HL-60 (cell line): ENCODE data around the gene NOS3.

ENCODE experiments used
- DNase-seq, 2 experiments: peaks; one replicate each; pipeline ENCODE4 v3.0.0-alpha.2; 2010 to 2020; ENCODE audit warnings: low read depth in 1 of 2, low spot score in 1 of 2
- H3K27ac ChIP-seq: fragments of 250-450 bp; sonication (Bioruptor Pico); replicated peaks from 2 replicates; pipeline ENCODE4 v1.5.1; 2020; ENCODE audit warnings: mild to moderate bottlenecking, moderate library complexity
- H3K27me3 ChIP-seq: fragments of 250-450 bp; sonication (Bioruptor Pico); 2 replicates; pipeline ENCODE4 v1.5.1; 2021; ENCODE audit warnings: mild to moderate bottlenecking, moderate library complexity; ENCODE audit not compliant: insufficient read depth, poor library complexity, severe bottlenecking
- H3K4me3 ChIP-seq: replicated peaks from 2 replicates; pipeline ENCODE4 v1.5.1; 2011; ENCODE audit warnings: mild to moderate bottlenecking, control low read depth, low read length; ENCODE audit not compliant: insufficient read depth
- CTCF ChIP-seq: IDR thresholded peaks from one replicate; pipeline ENCODE4 v1.5.1; 2011; ENCODE audit warnings: low read length, control low read depth, inconsistent platforms; ENCODE audit not compliant: insufficient read depth
- GABPA ChIP-seq: IDR thresholded peaks from 2 replicates; pipeline ENCODE4 v1.6.1; 2012; ENCODE audit warnings: low read depth
- POLR2AphosphoS5 ChIP-seq: IDR thresholded peaks from 2 replicates; pipeline ENCODE4 v1.6.1; 2012; ENCODE audit warnings: low read depth
- REST ChIP-seq: IDR thresholded peaks from 2 replicates; pipeline ENCODE4 v1.6.1; 2012; ENCODE audit warnings: low read depth; ENCODE audit not compliant: insufficient replicate concordance
- SPI1 ChIP-seq: IDR thresholded peaks from 2 replicates; pipeline ENCODE4 v1.6.1; 2012; ENCODE audit warnings: low read depth, mild to moderate bottlenecking, borderline replicate concordance

NOS3 gene

GRCh38 chr7:150963707-150964559, 26.9 kb upstream of the NOS3 start:
- Histone ChIP-seq H3K27ac (no peak overlapping the region), H3K4me3 (no peak overlapping the region), H3K27me3 (peaks cover 24% of the 10 kb centered on the region)
- DNase-seq, result no peak
- no peak for TF ChIP-seq CTCF
- no peak for TF ChIP-seq SPI1
- TF ChIP-seq POLR2AphosphoS5, result no peak
- no peak for TF ChIP-seq REST
- no peak for TF ChIP-seq GABPA

GRCh38 chr7:150964593-150965111, 26.2 kb upstream of the NOS3 start:
- TF ChIP-seq SPI1, result no peak
- no peak for TF ChIP-seq GABPA
- no peak for TF ChIP-seq REST
- no peak for TF ChIP-seq CTCF
- no peak for TF ChIP-seq POLR2AphosphoS5
- DNase-seq, result no peak
- no peak overlapping the region for H3K4me3 ChIP-seq
- H3K27me3 ChIP-seq, result peaks cover 22% of the 10 kb centered on the region
- no peak overlapping the region for H3K27ac ChIP-seq

GRCh38 chr7:150965273-150965830, 25.5 kb upstream of the NOS3 start:
- no peak for DNase-seq
- peaks cover 22% of the 10 kb centered on the region for H3K27me3 ChIP-seq
- H3K4me3 ChIP-seq, result no peak overlapping the region
- no peak for TF ChIP-seq SPI1
- TF ChIP-seq CTCF, result no peak
- TF ChIP-seq GABPA, result no peak
- no peak for TF ChIP-seq REST
- TF ChIP-seq POLR2AphosphoS5, result no peak
- H3K27ac ChIP-seq, result no peak overlapping the region
